ENCODE data around the gene B4GALT5. TPM values are rescaled to one million over a fixed set of nuclear protein-coding genes. Genes with fewer than 3 reads are reported as not detected.

B4GALT5 gene
- total RNA-seq, 2 experiments from 2014 or later = 9.8 to 18.8 TPM

DNA sequence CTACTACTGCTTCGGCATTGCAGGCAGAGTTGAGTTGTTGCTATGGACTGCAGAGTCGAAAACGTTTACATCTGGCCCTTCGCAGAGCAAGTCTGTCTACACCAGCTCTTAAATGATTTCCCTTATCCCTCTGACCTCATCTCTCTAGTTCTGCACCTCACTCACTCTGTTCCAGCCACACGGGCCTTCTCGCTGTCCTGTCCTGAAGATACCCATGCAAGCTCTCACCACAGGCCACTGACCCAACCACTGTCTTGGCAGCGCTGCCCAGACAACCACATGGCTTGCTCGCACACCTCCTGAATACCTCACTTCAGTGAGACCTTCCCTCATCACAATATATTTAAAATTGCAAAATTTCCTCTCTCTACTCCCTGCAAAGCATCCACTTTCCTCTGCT, 31.4 kb downstream of the B4GALT5 start:
- H3K36me3 ChIP-seq (ENCODE audit: insufficient read depth, low read length) = peaks cover 7% of the 10 kb centered on the region; the same call in 1 of the 2 replicates
- H2AFZ ChIP-seq (ENCODE audit: low read length) = no peak overlapping the region
- intact Hi-C loops (cut with micrococcal nuclease; ENCODE audit: unreplicated experiment) = no loop called here
- ChIA-PET POLR2A (interaction anchor here (0.6 kb wide), 1 partner anchor 1015 kb away, joined by 3 read pairs; no protein-coding TSS in a partner anchor), CTCF (ENCODE audit: unreplicated experiment) (no interaction called here)
- peaks cover 62% of the 10 kb centered on the region; the same call in 1 of the 2 replicates for H3K79me2 ChIP-seq (ENCODE audit: insufficient read depth, low read depth, low read length)
- H3K9me2 ChIP-seq (ENCODE audit: insufficient read depth, low read length) = no peaks in the 10 kb centered on the region
- no peak for TF ChIP-seq EZH2phosphoT487 (IDR thresholded peaks at IDR 0.05; ENCODE audit: borderline replicate concordance, low read depth, low read length)
- TF ChIP-seq, protein P1, sequence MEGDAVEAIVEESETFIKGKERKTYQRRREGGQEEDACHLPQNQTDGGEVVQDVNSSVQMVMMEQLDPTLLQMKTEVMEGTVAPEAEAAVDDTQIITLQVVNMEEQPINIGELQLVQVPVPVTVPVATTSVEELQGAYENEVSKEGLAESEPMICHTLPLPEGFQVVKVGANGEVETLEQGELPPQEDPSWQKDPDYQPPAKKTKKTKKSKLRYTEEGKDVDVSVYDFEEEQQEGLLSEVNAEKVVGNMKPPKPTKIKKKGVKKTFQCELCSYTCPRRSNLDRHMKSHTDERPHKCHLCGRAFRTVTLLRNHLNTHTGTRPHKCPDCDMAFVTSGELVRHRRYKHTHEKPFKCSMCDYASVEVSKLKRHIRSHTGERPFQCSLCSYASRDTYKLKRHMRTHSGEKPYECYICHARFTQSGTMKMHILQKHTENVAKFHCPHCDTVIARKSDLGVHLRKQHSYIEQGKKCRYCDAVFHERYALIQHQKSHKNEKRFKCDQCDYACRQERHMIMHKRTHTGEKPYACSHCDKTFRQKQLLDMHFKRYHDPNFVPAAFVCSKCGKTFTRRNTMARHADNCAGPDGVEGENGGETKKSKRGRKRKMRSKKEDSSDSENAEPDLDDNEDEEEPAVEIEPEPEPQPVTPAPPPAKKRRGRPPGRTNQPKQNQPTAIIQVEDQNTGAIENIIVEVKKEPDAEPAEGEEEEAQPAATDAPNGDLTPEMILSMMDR (conservative IDR thresholded peaks at IDR 0.05; ENCODE audit: low read length) = no peak
- peaks cover 6% of the 10 kb centered on the region; the same call in 1 of the 2 replicates for H4K20me1 ChIP-seq (ENCODE audit: insufficient read depth, low read length)
- H3K4me1 ChIP-seq (ENCODE audit: insufficient read depth, low read length, poor library complexity, severe bottlenecking) = peaks cover 47% of the 10 kb centered on the region
- H3K27ac ChIP-seq (ENCODE audit: low read depth, low read length, poor library complexity, severe bottlenecking) = no peak overlapping the region
- no peak overlapping the region for H3K4me2 ChIP-seq (ENCODE audit: low read length)
- no peaks in the 10 kb centered on the region for H3K9me3 ChIP-seq (ENCODE audit: low read length)
- BruUV-seq (replicated peaks) = no TSS peak
- no peak for DNase-seq (ENCODE audit: low spot score)
- no peak overlapping the region for H3K4me3 ChIP-seq (ENCODE audit: low read depth, low read length, poor library complexity, severe bottlenecking)

DNA sequence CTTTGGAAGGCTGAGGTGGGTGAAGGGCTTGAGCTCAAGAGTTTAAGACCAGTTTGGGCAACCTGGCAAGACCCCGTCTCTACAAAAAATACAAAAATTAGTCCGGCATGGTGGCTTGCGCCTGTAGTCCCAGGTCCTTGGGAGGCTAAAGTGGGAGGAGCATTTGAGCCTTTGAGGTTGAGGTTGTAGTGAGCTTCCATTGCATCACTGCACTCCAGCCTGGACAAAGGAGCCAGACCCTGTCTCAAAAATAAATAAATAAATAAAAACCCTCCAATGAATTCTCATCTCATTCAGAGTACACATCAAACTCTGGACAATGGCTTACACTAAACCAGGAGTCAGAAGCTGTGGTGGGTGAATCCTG, 31.8 kb downstream of the B4GALT5 start:
- BruUV-seq (replicated peaks) = no TSS peak
- Histone ChIP-seq H3K36me3 (ENCODE audit: insufficient read depth, low read length) (peaks cover 7% of the 10 kb centered on the region; the same call in 1 of the 2 replicates), H3K9me3 (ENCODE audit: low read length) (no peaks in the 10 kb centered on the region), H3K4me2 (ENCODE audit: low read length) (no peak overlapping the region), H3K79me2 (ENCODE audit: insufficient read depth, low read depth, low read length) (peaks cover 62% of the 10 kb centered on the region; the same call in 1 of the 2 replicates), H3K4me1 (ENCODE audit: insufficient read depth, low read length, poor library complexity, severe bottlenecking) (peaks cover 48% of the 10 kb centered on the region), H3K9me2 (ENCODE audit: insufficient read depth, low read length) (no peaks in the 10 kb centered on the region), H3K27ac (ENCODE audit: low read depth, low read length, poor library complexity, severe bottlenecking) (no peak overlapping the region), H4K20me1 (ENCODE audit: insufficient read depth, low read length) (peaks cover 6% of the 10 kb centered on the region; the same call in 1 of the 2 replicates), H3K4me3 (ENCODE audit: low read depth, low read length, poor library complexity, severe bottlenecking) (no peak overlapping the region), H2AFZ (ENCODE audit: low read length) (no peak overlapping the region)
- DNase-seq (ENCODE audit: low spot score) = no peak
- TF ChIP-seq, protein P1 (conservative IDR thresholded peaks at IDR 0.05; ENCODE audit: low read length) = no peak
- TF ChIP-seq EZH2phosphoT487 (IDR thresholded peaks at IDR 0.05; ENCODE audit: borderline replicate concordance, low read depth, low read length) = no peak
- CTCF ChIA-PET (ENCODE audit: unreplicated experiment) = no interaction called here
- POLR2A ChIA-PET = interaction anchor here (0.6 kb wide), 2 partner anchors 581 to 1015 kb away, joined by 3 read pairs; no protein-coding TSS in a partner anchor
- intact Hi-C loops (cut with micrococcal nuclease; ENCODE audit: unreplicated experiment) = no loop called here

DNA sequence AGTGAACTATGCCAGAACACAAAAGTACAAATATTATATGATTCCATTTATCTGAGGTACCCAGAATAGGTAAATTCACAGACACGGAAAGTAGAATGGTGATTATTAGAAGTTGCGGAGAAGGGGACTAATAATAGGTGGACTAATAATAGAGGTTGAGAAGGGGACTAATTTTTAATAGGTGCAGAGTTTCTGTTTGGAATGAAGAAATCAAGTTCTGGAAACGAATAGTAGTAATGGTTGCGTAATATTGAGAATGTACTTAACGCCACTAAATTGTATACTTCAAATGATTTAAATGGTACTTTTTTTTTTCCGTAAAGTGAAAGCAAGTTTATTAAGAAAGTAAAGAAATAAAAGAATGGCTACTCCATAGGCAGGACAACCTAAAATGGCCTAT, 33.2 kb downstream of the B4GALT5 start:
- Histone ChIP-seq H4K20me1 (ENCODE audit: insufficient read depth, low read length) (peaks cover 6% of the 10 kb centered on the region; the same call in 1 of the 2 replicates), H2AFZ (ENCODE audit: low read length) (no peak overlapping the region), H3K79me2 (ENCODE audit: insufficient read depth, low read depth, low read length) (peaks cover 62% of the 10 kb centered on the region; the same call in 1 of the 2 replicates), H3K4me3 (ENCODE audit: low read depth, low read length, poor library complexity, severe bottlenecking) (no peak overlapping the region), H3K9me2 (ENCODE audit: insufficient read depth, low read length) (no peaks in the 10 kb centered on the region), H3K36me3 (ENCODE audit: insufficient read depth, low read length) (peaks cover 7% of the 10 kb centered on the region; the same call in 1 of the 2 replicates), H3K9me3 (ENCODE audit: low read length) (no peaks in the 10 kb centered on the region), H3K4me2 (ENCODE audit: low read length) (no peak overlapping the region), H3K27ac (ENCODE audit: low read depth, low read length, poor library complexity, severe bottlenecking) (no peak overlapping the region), H3K4me1 (ENCODE audit: insufficient read depth, low read length, poor library complexity, severe bottlenecking) (peaks cover 48% of the 10 kb centered on the region)
- no TSS peak for BruUV-seq (replicated peaks)
- CTCF ChIA-PET (ENCODE audit: unreplicated experiment) = no interaction called here
- POLR2A ChIA-PET = interaction anchor here (0.5 to 2.7 kb wide), 4 partner anchors 9 to 52 kb away, joined by 3 to 6 read pairs (median 4); no protein-coding TSS in a partner anchor
- no peak for TF ChIP-seq EZH2phosphoT487 (IDR thresholded peaks at IDR 0.05; ENCODE audit: borderline replicate concordance, low read depth, low read length)
- TF ChIP-seq, protein P1 (conservative IDR thresholded peaks at IDR 0.05; ENCODE audit: low read length) = no peak
- intact Hi-C loops (cut with micrococcal nuclease; ENCODE audit: unreplicated experiment) = no loop called here
- DNase-seq (ENCODE audit: low spot score) = no peak
